ENCODE data around the gene PARL.

DNA sequence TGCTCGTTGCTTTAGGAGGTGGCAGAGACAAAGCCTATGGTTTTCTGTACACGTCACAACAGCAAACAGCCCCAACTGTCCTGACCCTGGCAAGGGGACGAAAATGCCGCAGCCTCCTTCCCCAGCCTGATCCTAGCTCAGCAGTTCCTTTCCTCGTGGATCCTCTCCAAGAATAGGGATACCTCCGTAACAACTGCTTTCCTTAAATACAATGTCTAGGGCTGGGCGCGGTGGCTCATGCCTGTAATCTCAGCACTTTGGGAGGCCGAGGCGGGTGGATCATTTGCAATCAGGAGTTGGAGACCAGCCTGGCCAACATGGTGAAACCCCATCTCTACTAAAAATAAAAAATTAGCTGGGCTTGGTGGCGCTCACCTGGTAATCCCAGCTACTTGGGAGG lies 76.3 kb downstream of the PARL start:
- TF ChIP-seq, protein P1, sequence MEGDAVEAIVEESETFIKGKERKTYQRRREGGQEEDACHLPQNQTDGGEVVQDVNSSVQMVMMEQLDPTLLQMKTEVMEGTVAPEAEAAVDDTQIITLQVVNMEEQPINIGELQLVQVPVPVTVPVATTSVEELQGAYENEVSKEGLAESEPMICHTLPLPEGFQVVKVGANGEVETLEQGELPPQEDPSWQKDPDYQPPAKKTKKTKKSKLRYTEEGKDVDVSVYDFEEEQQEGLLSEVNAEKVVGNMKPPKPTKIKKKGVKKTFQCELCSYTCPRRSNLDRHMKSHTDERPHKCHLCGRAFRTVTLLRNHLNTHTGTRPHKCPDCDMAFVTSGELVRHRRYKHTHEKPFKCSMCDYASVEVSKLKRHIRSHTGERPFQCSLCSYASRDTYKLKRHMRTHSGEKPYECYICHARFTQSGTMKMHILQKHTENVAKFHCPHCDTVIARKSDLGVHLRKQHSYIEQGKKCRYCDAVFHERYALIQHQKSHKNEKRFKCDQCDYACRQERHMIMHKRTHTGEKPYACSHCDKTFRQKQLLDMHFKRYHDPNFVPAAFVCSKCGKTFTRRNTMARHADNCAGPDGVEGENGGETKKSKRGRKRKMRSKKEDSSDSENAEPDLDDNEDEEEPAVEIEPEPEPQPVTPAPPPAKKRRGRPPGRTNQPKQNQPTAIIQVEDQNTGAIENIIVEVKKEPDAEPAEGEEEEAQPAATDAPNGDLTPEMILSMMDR (conservative IDR thresholded peaks at IDR 0.05; ENCODE audit: low read depth, low read length), result no peak
- TF ChIP-seq EZH2 (IDR thresholded peaks at IDR 0.05; ENCODE audit: borderline replicate concordance, low read depth, low read length, poor library complexity, severe bottlenecking), result no peak
